GM12801 (cell line): ENCODE measurements around the gene DNAJB13.

Experiments used
- TF ChIP-seq, protein P1 (sequence below): IDR thresholded peaks from one replicate; pipeline ENCODE4 v1.5.1; 2011; ENCODE audit warnings: control low read depth; ENCODE audit not compliant: insufficient read length; ENCODE audit errors: extremely low read depth

The DNAJB13 gene, protein sequence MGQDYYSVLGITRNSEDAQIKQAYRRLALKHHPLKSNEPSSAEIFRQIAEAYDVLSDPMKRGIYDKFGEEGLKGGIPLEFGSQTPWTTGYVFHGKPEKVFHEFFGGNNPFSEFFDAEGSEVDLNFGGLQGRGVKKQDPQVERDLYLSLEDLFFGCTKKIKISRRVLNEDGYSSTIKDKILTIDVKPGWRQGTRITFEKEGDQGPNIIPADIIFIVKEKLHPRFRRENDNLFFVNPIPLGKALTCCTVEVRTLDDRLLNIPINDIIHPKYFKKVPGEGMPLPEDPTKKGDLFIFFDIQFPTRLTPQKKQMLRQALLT

DNA sequence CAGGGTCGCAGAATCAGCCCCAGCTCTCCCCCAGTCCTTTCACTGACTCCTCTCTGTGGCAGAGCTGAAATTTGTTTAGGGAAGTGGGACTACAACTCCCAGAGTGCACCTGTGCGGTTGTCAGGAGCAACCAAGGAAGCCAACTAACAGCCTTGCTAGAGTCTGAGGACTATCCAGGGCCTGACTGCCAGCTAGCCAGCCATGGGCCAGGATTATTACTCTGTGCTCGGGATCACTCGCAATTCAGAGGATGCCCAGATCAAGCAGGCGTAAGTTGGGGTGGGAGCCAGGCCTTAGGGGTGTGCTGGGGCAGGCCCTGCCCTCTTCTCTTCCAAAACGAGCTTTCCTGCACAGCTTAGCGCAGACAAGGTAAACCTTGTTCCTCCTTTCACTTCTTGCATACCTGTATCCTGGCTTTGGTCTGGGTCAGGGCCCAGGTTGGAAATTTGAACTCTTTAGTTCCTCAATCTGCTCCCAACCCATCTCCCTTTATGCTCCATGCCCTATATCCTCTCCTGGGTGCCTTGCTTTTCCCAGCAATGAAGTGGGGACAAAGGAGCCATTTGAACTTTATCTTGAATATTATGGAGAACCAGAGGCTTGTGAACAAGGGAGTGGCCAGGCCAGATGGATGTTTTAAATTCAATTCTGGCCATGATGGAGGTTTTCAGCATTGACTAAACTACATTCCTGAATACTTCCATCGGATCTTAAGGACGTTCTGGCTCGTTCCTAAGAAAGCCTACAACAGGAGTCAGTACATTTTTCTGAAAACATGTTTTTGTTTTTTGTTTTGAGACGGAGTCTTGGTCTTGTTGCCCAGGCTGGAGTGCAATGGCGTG lies at the start of gene DNAJB13:
Gene DNAJB13, plus strand, starts transcription at position 158 of the 842 bp plus-strand sequence. Its CDS starts 44 bp downstream, at position 202.
- TF ChIP-seq, protein P1, sequence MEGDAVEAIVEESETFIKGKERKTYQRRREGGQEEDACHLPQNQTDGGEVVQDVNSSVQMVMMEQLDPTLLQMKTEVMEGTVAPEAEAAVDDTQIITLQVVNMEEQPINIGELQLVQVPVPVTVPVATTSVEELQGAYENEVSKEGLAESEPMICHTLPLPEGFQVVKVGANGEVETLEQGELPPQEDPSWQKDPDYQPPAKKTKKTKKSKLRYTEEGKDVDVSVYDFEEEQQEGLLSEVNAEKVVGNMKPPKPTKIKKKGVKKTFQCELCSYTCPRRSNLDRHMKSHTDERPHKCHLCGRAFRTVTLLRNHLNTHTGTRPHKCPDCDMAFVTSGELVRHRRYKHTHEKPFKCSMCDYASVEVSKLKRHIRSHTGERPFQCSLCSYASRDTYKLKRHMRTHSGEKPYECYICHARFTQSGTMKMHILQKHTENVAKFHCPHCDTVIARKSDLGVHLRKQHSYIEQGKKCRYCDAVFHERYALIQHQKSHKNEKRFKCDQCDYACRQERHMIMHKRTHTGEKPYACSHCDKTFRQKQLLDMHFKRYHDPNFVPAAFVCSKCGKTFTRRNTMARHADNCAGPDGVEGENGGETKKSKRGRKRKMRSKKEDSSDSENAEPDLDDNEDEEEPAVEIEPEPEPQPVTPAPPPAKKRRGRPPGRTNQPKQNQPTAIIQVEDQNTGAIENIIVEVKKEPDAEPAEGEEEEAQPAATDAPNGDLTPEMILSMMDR = no peak

DNA sequence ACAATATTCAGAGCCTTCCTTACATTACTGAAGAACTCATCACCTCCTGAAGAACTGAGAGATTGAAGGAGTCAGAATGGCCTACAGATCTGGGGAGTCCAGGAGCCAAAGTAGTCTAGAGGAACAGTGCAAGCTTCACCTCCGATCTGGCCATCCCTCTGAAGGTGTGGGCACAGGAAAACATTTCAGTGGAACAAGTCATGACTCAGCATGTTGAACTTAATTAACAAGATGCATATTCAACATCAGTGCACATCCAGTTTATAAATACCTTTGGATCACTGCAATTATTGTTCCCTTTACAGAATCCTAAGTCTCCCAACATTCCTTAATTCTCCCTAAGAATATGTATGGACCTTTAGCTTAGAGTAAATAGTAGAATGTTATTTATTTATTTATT lies 48.5 kb upstream of the DNAJB13 start:
- TF ChIP-seq, protein P1 = no peak

DNA sequence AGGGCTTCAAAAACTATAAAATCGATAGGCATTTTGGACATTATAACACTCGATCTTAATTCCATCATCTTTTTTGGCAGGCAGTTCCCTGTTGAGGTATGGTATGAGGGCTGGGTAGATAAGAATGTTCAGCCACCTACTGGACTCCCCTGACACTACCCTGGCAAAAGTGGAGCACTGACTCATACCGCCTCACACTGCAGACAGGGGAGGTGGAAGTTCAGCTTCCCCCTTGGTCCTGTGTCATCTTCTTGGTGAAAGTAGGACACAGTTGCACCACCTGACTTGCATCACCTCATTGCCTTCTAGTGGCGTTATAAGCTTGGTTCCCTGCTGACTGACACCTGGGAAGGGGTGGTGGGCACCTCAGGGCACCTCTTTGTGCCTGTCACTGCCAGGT lies 43.6 kb upstream of the DNAJB13 start:
- TF ChIP-seq, protein P1 = no peak

DNA sequence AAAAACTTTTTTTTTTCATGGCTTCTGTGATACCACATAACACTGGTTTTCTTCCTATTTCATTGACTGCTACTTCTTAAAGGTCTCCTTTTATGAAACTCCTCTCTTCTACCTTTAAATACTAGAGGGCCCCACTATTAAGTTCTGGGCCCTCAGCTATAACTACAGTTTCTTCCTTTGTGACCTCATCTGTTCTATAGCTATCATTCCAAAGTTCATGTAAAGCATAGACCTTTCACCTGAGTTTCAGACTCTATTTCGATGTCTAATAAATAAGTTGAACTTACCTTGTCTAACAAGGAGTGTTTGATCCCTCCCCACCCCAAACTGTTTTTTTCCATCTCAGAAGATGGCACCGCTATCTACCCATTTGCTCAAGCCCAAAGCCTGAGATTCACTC lies 38.8 kb upstream of the DNAJB13 start:
- TF ChIP-seq, protein P1 = no peak

DNA sequence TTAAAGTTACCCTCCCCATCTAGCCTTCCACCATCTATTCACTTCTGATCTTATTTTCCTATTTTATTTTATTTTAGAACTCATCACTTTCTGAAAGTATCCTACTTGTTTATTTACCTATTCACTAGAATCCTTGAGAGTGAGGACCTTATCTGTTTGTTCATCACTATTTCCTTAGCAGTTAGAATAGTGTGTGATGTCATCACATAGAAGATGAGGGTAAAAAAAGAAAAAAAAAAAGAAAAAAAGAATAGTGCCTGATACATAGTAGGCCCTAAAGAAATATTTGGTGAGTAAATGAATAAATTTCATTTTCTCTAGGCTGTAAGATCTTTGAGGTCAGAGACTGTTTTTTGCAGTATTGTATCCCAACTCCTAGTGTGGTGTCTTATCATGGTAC lies 37.4 kb upstream of the DNAJB13 start:
- TF ChIP-seq, protein P1 = no peak

DNA sequence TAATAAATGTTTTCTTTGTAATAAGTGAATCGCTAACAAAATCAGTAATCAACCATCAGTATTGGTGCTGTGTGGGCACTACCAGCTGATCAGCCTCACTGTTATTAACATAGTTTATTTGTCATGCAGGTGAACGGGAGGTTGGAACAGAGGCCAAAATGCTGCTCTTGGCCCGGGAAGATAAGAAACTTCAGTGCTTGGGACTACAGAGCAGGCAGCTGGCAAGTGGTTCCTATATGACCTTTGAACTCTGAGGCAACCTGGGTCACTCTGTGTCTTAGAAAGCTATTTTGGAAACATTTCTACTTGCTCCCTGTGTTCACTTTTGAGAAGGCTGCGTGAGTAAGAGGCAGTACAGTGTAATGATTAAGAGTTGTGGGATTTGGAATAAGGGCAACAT lies 36.5 kb upstream of the DNAJB13 start:
- TF ChIP-seq, protein P1 = no peak

DNA sequence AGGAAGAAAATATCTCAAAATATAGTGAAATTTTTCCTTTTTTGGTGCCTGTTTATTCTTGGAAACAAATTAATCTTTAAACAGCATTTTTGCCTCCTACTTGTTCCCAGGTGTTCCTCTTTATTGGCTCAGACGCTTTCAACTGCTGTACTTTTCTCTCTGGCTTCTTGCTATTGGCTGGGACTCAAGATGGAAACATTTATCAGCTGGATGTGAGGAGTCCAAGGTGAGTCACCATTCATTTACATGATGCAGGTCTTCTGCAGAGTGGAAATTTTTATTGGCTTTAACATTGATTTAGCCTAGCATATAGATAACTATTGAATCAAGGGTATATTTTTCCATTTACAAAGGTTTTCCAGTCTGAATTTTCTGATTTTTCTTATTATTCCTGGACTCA lies 34.4 kb upstream of the DNAJB13 start:
- TF ChIP-seq, protein P1 = no peak
